Left renal cortex interstitium (tissue), 4 donors: ENCODE results near the gene PCA3. TPM values are rescaled to one million over a fixed set of nuclear protein-coding genes. Genes with fewer than 3 reads are reported as not detected.
A peak's percentile ranks its signal among the peaks of the same experiment; 100 is the strongest.

Experiments used
- DNase-seq, 4 donors: peaks; one replicate each; pipeline ENCODE4 v3.0.0-alpha.2; 2013; ENCODE audit warnings: low read depth in 4 of 4, low spot score in 2 of 4, missing footprints in 1 of 4
- polyA plus RNA-seq, 4 donors: library from polyadenylated mRNA; unstranded; fragments of 120-200 nt; gene quantifications; one replicate each; pipeline ENCODE4 v1.2.1, GENCODE V29; 2013; ENCODE audit not compliant: insufficient read length in 4 of 4

The PCA3 gene
- polyA plus RNA-seq, 4 donors = 0.18 to 1.5 (median 0.70) TPM

DNA sequence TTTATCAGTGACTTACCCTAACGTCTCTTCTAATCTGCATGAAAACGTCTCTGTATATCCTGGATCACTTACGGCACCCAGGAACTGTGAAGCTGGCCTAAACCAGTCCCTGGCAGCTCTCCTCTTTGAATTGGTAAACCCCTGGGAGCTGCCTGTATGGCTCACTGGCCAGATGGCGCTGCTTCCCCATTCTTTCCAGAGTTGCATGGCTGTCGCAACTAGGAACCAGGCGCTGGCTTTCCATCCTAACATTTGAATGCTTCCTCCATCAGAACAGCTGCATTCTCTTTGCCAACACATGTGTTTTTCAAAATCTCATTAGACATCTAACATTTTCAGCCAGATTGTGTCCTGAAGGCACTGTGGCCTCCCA, 8.0 kb upstream of the PCA3 start:
- no peak for DNase-seq

- DNase-seq = no peak
Measured at GRCh38 chr9:76756941-76757673, 7.1 kb upstream of the PCA3 start.

DNA sequence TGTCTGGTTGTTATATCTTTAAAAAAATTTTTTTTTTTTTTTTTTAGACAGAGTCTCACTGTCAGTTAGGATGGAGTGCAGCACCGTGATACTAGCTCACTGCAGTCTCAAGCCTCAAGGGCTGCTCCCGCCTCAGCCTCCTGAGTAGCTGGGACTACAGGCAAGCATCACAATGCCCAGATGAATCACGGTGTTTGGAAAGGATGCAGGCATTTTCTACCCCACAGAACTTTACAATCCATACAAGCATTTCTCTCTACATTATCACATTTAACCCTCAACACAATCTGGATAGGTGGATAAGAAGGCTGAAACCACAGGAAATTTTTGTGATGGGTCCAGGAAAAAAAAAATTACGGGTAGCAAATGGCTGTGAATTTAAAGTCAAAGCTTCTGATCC, 5.8 kb upstream of the PCA3 start:
- DNase-seq = no peak

GRCh38 chr9:76759732-76760131, 4.5 kb upstream of the PCA3 start:
- DNase-seq = no peak

DNA sequence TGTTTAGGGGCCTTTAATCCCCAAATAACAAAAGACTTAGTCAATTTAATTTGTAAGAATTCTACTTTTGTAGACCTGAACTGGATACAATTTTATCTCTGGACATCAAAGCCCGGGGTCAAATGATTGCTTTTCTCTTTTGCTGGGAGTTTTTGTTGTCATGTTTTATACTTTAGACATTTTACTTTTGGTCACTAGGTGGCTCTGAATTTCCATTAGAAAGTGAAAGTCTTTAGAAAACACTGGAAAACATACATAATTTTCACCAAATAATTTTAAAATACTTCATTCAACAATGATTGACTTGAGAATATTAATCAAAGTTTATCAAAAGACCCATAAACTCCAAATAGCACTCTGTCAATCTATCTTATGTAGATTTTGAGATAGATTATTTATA, 2.8 kb upstream of the PCA3 start:
- no peak for DNase-seq

- no peak for DNase-seq
Measured at GRCh38 chr9:76766126-76766525, 1.9 kb downstream of the PCA3 start.

GRCh38 chr9:76772686-76773445, 8.6 kb downstream of the PCA3 start:
- peak in 3 of 4 donors; percentile 39 to 55 (median 52) for DNase-seq

GRCh38 chr9:76784881-76785280, 20.6 kb downstream of the PCA3 start:
- no peak for DNase-seq

DNA sequence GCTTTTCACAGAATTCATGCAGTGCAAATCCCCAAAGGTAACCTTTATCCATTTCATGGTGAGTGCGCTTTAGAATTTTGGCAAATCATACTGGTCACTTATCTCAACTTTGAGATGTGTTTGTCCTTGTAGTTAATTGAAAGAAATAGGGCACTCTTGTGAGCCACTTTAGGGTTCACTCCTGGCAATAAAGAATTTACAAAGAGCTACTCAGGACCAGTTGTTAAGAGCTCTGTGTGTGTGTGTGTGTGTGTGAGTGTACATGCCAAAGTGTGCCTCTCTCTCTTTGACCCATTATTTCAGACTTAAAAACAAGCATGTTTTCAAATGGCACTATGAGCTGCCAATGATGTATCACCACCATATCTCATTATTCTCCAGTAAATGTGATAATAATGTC, 21.3 kb downstream of the PCA3 start:
- DNase-seq = no peak

GRCh38 chr9:76787677-76788076, 23.4 kb downstream of the PCA3 start:
- no peak for DNase-seq

- DNase-seq = no peak
Measured at GRCh38 chr9:76789840-76790239, 25.6 kb downstream of the PCA3 start.

- no peak for DNase-seq
Measured at GRCh38 chr9:76793784-76794431, 29.7 kb downstream of the PCA3 start.

DNA sequence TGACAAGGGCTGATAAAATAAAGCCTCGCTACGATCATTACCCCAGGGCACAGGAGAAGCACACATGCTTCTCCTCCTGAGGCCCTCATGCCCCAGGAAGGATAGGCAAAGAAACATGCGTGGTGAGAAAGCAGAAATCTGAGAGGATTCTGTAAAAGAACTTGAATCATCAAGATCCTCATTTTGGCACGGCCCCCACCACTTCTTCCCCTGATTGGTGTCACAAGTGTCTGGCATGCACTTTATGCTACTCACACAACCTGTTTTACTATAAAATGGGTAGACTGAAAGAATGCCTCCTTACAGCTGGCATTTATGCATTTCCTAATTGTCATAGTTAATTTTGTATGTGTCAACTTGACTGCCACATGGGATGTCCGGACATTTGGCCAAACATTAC, 32.1 kb downstream of the PCA3 start:
- DNase-seq = no peak

DNA sequence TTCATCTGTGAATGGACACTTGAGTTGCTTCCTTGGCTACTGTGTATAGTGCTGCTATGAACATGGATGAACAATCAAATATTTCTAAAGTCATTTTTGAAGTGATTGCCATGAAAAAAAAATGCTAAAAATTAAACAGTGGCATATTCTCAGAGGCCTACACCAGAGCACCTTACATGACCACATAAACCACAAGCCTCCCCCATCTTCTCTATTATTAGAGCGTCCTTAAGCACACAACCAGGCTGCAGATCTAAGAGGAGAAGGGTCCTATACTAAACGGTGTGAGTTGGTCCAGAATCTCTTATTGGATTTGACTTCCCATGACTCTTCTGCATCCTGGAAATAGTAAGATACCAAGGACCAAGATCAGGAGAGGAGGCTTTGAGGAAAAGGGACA, 34.3 kb downstream of the PCA3 start:
- DNase-seq = no peak

- no peak for DNase-seq
Measured at GRCh38 chr9:76799473-76799872, 35.2 kb downstream of the PCA3 start.

GRCh38 chr9:76800901-76801300, 36.7 kb downstream of the PCA3 start:
- DNase-seq = no peak

GRCh38 chr9:76803083-76803482, 38.8 kb downstream of the PCA3 start:
- no peak for DNase-seq

DNA sequence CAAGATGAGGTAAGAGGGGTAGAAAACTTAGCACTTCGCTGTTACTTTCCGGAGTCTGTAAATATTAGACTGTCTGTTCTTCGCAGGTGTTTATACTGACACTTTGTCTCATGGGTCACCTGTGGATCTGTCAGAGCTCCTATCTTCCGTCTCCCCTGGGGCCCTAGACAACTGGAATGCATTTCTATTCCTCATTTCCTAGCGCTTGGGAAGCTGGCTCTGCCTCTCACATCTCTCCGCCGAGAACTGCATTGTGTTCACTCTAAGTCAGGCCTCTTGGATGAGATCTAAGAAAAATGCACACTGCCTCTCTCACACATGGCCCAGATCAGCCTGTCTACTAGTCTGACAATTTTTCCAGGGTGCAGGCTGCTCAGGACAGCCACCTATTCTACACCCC, 39.5 kb downstream of the PCA3 start:
- no peak for DNase-seq

GRCh38 chr9:76808636-76809035, 44.4 kb downstream of the PCA3 start:
- no peak for DNase-seq

DNA sequence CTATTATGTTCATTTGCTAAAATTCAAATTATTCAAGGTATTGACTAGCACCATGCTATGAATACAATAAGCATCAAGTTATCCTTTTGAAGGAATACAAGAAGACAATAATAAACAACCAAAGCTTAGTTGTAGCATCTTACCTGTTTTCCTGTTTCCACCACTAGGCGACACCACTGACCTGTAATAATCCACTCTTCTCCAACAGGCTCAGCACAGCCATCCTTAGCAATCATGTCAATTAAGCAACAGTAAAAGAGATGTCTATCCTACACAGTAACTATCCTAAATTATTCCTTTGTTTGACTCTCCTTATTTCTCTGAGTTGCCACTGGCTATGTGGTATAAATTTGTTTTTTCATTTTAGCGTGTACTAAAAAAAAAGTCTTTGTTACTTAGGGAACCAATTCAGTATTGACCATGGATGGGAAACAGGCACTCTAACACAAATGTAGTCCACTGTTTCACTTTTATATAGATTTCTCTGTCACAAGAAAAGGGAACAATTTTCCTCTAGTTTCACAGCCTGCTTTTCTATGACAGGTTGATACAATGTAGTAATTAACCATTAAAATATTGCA, 46.2 kb downstream of the PCA3 start:
- DNase-seq = peak in 3 of 4 donors; percentile 11 to 33 (median 24)

GRCh38 chr9:76812591-76812990, 48.4 kb downstream of the PCA3 start:
- no peak for DNase-seq
